NCI-H82 (cell line): ENCODE results near the gene SLC6A3.
"Not testable (repeated sequence)": the region's sequence is repeated elsewhere in the genome, so short reads cannot be mapped to it uniquely, and the experiment has no call there.

Experiments
- DNase-seq: peaks from one replicate; lab custom pipeline; 2025; lab: John Stamatoyannopoulos, UW

The SLC6A3 gene

GRCh38 chr5:1440098-1440493 is 5.1 kb downstream of the SLC6A3 start:
- no peak for DNase-seq

- DNase-seq, result no peak
Measured at GRCh38 chr5:1439388-1440097, 5.7 kb downstream of the SLC6A3 start.

- no peak for DNase-seq
Measured at GRCh38 chr5:1438871-1439270, 6.4 kb downstream of the SLC6A3 start.

- no peak for DNase-seq
Measured at GRCh38 chr5:1437876-1438559, 7.2 kb downstream of the SLC6A3 start.

- peak; percentile 21 for DNase-seq
Measured at GRCh38 chr5:1437226-1437829, 7.9 kb downstream of the SLC6A3 start.

- DNase-seq, result no peak
Measured at GRCh38 chr5:1436681-1437080, 8.6 kb downstream of the SLC6A3 start.

GRCh38 chr5:1436036-1436435 is 9.2 kb downstream of the SLC6A3 start:
- DNase-seq, result no peak

- no peak for DNase-seq
Measured at GRCh38 chr5:1435369-1435768, 9.9 kb downstream of the SLC6A3 start.

GRCh38 chr5:1432296-1432695 is 12.9 kb downstream of the SLC6A3 start:
- no peak for DNase-seq

- no peak for DNase-seq
Measured at GRCh38 chr5:1431896-1432295, 13.3 kb downstream of the SLC6A3 start.

- no peak for DNase-seq
Measured at GRCh38 chr5:1431021-1431811, 14.0 kb downstream of the SLC6A3 start.

- no peak for DNase-seq
Measured at GRCh38 chr5:1430121-1430795, 15.0 kb downstream of the SLC6A3 start.

- no peak for DNase-seq
Measured at GRCh38 chr5:1429496-1429895, 15.7 kb downstream of the SLC6A3 start.

GRCh38 chr5:1429066-1429465 is 16.2 kb downstream of the SLC6A3 start:
- DNase-seq, result no peak

GRCh38 chr5:1428107-1428506 is 17.1 kb downstream of the SLC6A3 start:
- DNase-seq, result no peak

- DNase-seq, result no peak
Measured at GRCh38 chr5:1424716-1425115, 20.5 kb downstream of the SLC6A3 start.

- DNase-seq, result no peak
Measured at GRCh38 chr5:1423901-1424603, 21.2 kb downstream of the SLC6A3 start.

GRCh38 chr5:1422522-1422921 is 22.7 kb downstream of the SLC6A3 start:
- not testable (repeated sequence) for DNase-seq

- no peak for DNase-seq
Measured at GRCh38 chr5:1421521-1422341, 23.5 kb downstream of the SLC6A3 start.
